ENCODE measurements around the gene NUDT16L1.

The NUDT16L1 gene

DNA sequence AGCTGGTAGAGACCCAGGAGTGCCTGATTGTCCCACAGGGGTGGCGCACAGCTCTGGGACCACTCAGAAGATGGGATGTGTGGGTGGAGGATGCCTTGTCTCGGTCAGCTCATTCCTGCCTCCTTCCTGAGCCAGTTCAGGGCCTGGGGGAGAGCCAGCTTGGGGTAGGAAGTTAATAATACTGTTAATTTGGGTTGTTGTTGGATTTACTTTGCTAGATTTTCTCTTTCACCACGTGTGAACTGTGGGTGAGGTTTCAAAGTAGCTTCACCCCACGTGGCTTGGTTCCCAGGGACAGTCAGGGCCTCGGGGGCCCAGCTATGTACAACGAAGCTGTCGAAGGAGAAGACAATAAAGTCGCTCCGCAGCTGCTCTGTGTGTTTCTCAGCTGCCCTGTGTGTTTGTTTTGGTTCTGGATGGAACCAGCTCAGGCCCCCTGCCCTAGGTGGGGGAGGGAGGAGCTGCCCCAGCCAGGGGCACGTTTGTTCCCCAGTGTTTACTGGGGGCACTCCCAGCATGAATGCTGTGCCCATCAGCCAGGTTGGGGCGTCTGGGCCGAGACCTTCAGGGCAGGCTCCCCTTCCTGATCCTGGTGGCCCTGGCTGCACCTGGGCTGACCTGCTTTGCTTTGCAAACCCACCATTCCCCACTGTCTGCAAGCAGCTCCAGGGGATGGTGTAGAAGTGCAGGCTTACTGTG lies 2.3 kb downstream of the NUDT16L1 start:
- DNase-seq, result no peak

DNA sequence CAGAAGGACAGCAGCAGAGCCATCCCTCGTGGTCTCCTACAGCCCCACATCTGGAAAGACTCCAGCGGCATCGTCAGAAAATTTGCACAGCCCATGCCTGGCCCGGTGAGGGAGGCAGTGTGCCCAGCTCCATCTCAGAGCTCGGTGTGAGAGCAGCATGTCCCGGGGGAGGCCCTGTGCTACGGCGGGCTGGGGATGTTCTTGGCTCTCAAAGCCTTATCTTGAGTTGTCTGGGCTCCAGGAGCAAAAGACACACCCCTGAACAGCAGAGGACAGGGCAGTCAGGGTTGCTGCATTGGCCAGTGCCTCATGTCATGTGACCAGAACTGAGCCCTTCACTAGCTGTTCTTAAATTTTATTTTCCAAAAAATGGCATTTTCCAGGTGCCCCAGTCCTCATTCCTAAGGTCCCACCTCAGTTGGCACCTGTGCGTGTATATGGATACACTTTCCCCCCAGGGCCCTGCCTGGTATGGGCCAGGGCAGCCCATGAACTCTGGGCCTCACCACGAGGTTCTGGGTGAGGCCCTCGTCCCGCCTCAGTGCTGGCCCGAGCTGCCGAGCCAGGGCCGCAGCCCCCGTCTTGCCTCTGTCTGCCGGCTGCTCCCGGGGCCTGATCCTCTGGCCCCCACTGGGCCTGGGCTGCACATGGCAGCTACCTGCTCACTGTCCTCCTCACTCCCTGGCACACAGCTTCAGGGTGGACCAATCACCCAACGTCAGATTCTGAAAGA lies 3.0 kb downstream of the NUDT16L1 start:
- DNase-seq, result no peak

DNA sequence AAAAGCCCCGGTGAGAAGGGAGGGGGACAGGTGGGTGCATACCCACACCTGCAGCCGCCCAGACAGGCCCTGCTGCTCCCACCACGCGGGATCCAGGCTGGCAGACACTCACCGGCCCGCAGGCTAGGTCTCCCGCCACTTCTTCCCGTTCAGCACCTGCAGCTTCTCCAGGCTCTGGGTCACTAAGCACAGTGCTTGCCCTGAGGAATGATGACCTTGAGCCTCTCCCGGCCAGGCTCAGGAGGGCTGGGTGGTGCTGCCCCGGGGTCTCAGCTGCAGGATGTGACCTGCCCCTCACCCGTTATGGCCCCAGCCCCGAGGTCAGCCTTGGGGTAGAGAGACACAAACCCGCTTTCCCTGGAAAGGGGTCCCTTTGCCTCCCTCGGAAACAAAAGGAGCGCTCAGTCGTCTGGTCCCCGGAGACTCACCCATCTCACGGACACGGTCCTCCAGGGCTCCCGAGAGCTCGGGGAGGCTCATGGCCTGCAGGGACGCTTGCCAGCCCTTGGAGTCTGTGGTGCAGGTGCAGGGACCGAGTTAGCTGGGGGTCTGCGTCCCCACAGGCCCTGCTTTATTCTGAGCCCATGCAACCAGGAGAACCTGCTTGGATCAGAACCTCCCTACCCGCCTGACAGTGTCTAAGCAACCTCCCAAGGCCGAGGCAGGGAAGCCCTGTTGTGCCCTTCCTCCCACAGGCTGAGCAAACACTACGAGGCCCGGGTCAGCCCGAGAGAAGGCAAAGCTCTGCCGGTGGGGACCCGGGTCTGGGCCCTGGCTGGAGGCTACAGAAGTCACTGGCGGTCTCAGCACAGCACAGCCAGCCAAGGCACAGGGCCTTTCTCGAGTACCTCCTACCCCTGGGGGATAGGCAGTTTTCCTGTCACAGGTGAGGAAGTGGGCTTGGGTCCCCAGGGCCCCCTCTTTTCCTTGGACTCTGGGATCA lies 3.8 kb downstream of the NUDT16L1 start:
- no peak for DNase-seq

DNA sequence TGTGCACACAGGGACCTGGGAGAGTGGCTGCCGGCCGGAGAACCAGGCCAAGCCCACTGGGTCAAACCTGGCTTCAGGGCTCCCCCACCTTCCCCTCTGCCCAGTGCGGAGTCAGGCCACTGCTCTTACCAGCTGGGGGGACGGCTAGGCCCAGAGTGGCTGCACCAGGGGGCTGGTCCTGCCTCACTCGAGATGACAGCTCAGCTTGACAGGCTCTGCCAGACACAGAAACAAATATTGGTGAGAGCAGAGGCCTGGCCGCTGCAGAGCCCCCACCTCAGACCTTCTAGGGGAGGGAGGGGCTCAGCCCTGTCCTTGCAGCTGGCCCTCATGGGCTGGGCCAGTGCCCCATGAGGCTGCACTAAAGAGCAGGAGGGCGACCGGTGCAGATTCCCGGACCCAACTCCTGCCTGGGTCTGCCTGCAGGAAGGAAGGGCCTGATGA lies 4.5 kb downstream of the NUDT16L1 start:
- no peak for DNase-seq

DNA sequence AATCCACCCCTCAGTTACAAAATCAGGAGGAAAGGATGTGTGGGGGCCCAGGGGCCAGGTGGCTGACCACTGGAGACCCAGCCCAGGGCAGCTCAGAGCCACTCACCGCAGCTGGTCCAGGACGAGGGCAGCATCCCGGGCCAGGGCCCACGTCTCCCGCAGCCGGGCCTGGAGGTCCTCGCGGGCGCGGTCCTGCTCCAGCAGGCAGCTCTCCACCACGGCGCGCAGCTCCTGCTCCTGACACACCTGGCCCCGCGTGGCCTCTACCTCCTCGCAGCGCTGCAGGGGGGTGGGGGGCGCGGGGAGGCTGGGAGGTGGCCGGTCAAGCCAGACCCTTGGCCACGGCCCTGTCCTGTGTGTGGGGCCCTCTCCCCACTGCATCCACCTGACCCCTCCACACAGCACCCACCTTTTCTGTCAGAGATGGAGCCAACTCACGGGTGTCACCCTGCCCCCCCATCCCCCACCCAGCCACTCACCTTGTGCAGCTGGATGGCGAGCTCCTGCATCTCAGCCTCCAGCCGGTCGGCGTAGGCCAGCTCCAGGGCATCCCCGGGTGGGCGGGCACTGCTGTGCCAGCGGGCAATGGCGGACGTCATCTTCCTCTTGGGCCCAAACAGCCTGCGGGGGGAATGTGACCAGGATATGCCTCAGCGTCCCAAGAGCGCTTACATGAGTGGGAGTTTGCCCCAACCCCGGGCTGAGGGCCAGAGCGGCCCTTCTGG lies 5.1 kb downstream of the NUDT16L1 start:
- DNase-seq, result no peak

GRCh38 chr16:4699046-4699556 lies 5.7 kb downstream of the NUDT16L1 start:
- DNase-seq, result no peak

- no peak for DNase-seq
Measured at GRCh38 chr16:4700380-4700996, 7.1 kb downstream of the NUDT16L1 start.

GRCh38 chr16:4700997-4701743 lies 7.8 kb downstream of the NUDT16L1 start:
- DNase-seq, result no peak

- DNase-seq, result no peak
Measured at GRCh38 chr16:4701791-4702465, 8.6 kb downstream of the NUDT16L1 start.

DNA sequence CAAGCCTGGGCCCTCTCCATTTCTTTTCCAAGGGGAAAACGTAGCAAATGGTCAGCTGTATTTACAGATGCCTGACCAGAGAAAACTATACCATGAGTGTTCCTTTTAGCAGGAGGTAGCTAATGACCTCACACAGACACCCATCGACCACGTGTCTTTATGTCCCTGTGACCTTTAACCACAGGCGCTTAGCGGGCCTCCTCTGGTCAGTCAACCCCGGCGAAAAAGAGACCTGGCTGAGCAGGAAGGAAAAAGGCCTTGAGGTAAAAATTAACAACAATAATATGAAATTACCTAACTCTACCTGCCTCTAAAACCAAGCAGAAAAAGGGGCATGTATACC lies 9.1 kb downstream of the NUDT16L1 start:
- no peak for DNase-seq

GRCh38 chr16:4703906-4704305 lies 10.5 kb downstream of the NUDT16L1 start:
- DNase-seq, result no peak

- no peak for DNase-seq
Measured at GRCh38 chr16:4704491-4704890, 11.1 kb downstream of the NUDT16L1 start.

DNA sequence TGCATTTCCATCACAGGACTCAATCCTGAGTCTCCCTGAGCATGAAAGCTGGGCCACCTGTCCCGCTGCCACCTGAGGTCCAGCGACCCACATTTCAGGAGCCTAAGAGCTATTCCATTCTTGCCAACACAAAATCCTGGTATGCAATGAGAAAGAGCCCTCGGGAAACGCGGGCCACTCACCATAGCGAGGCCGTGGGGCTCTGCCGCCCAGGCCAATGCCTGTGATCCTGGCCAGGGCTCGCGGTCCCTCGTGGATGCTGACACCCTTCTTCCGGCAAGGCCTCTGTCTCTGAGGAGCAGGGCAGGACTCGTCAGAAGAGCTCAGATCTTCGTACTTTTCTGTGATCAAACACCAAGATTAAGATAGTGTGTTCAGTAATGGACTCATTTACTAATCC lies 11.6 kb downstream of the NUDT16L1 start:
- no peak for DNase-seq

- DNase-seq, result no peak
Measured at GRCh38 chr16:4706871-4707270, 13.5 kb downstream of the NUDT16L1 start.

- no peak for DNase-seq
Measured at GRCh38 chr16:4709481-4709880, 16.1 kb downstream of the NUDT16L1 start.

GRCh38 chr16:4713663-4714501 lies 20.5 kb downstream of the NUDT16L1 start:
- DNase-seq, result no peak

GRCh38 chr16:4714996-4715395 lies 21.6 kb downstream of the NUDT16L1 start:
- no peak for DNase-seq

DNA sequence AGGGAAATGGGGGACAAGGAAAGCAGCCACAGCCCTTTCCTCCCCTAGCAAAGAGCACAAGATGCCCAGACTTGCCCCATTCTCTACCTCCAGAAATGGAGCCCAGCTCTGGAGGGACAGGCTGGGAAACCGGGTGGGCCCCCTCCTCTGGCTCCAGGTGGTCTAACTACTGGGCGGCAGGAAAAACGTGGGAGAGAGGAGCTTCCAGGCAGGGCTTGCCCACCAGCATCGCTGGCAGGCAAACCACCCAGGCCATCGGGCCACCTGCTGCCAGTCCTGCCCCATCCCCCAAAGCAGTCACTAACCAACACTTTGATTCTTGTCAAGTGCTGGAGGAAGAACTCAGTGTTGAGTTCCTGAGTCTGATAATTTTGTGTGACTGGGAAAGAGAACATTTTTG lies 25.1 kb downstream of the NUDT16L1 start:
- no peak for DNase-seq

GRCh38 chr16:4723071-4723767 lies 29.9 kb downstream of the NUDT16L1 start:
- DNase-seq, result no peak

Measured in suppressor macrophage treated with lipopolysaccharide for 4 hours (primary cell).